Measurements from ENCODE around the gene ALG1. TPM values are rescaled to one million over a fixed set of nuclear protein-coding genes. Genes with fewer than 3 reads are reported as not detected.

The ALG1 gene
- total and polyA plus RNA-seq, 2 of the 13 experiments (the other 11 are each of a cell fraction or from before 2014, with no cell fraction given) = 43.3 to 75.6 TPM

DNA sequence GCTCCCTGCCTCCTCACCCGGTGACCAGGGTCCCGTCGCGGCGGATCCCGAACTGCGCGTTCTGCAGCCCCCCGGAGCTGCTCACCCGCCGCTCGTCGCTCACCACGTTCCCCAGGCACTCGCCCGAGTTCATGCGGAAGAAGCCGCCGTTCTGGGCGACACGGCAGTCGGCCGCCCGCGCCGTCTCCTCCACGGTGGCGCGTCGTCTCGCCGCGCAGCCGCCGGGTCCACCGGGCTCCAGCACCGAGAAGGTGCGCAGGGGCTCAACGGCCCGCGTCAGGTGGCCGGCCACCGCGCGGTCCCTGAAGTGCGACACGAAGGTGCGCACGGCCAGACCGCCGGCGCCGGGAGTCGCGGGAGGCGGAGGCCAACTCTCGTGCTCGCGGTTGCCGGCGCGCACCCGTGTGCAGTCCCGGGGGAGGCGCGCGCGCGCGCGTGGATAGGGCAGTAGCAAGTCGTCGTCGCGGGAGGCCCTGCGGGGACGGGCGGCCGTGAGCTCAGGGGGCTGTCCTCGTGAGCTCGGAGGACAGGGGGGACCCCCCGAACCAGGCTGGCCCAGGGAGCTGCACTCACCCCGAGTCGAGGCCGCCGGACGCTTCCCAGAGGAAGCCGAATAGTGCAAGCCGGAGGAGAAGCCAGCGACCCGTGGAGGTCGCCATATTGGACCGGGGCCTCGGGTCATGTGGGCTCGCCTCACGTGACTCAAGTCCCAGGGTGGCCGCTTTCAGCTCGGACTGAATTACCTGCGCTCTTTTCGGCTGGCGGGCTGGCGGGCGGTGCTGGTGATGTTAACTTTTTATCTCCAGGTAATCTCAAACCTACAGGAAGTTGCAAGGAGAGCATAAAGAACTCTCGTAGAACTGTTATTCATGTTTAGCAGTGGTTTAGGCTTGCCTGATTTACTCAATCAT lies 38.1 kb upstream of the ALG1 start, which contains the start of gene NAGPA (continued):
- TF ChIP-seq ZNF224 (CRISPR knock-in tag; IDR thresholded peaks at IDR 0.05) = no peak; the same call in 1 of the 2 replicates
- peak; percentile 72 for TF ChIP-seq TEAD3 (CRISPR knock-in tag; optimal IDR thresholded peaks at IDR 0.05; ENCODE audit: borderline replicate concordance)
- TF ChIP-seq, protein P1, sequence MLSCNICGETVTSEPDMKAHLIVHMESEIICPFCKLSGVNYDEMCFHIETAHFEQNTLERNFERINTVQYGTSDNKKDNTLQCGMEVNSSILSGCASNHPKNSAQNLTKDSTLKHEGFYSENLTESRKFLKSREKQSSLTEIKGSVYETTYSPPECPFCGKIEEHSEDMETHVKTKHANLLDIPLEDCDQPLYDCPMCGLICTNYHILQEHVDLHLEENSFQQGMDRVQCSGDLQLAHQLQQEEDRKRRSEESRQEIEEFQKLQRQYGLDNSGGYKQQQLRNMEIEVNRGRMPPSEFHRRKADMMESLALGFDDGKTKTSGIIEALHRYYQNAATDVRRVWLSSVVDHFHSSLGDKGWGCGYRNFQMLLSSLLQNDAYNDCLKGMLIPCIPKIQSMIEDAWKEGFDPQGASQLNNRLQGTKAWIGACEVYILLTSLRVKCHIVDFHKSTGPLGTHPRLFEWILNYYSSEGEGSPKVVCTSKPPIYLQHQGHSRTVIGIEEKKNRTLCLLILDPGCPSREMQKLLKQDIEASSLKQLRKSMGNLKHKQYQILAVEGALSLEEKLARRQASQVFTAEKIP (CRISPR knock-in tag; IDR thresholded peaks at IDR 0.05; ENCODE audit: borderline replicate concordance) = peak; percentile 93; the same call in 1 of the 2 replicates
- peak; percentile 98 for TF ChIP-seq ZNF430 (CRISPR knock-in tag; IDR thresholded peaks at IDR 0.05)
- peak; percentile 80 for TF ChIP-seq HCFC1 (IDR thresholded peaks at IDR 0.05; ENCODE audit: low read depth, low read length)
- TF ChIP-seq, protein P2, sequence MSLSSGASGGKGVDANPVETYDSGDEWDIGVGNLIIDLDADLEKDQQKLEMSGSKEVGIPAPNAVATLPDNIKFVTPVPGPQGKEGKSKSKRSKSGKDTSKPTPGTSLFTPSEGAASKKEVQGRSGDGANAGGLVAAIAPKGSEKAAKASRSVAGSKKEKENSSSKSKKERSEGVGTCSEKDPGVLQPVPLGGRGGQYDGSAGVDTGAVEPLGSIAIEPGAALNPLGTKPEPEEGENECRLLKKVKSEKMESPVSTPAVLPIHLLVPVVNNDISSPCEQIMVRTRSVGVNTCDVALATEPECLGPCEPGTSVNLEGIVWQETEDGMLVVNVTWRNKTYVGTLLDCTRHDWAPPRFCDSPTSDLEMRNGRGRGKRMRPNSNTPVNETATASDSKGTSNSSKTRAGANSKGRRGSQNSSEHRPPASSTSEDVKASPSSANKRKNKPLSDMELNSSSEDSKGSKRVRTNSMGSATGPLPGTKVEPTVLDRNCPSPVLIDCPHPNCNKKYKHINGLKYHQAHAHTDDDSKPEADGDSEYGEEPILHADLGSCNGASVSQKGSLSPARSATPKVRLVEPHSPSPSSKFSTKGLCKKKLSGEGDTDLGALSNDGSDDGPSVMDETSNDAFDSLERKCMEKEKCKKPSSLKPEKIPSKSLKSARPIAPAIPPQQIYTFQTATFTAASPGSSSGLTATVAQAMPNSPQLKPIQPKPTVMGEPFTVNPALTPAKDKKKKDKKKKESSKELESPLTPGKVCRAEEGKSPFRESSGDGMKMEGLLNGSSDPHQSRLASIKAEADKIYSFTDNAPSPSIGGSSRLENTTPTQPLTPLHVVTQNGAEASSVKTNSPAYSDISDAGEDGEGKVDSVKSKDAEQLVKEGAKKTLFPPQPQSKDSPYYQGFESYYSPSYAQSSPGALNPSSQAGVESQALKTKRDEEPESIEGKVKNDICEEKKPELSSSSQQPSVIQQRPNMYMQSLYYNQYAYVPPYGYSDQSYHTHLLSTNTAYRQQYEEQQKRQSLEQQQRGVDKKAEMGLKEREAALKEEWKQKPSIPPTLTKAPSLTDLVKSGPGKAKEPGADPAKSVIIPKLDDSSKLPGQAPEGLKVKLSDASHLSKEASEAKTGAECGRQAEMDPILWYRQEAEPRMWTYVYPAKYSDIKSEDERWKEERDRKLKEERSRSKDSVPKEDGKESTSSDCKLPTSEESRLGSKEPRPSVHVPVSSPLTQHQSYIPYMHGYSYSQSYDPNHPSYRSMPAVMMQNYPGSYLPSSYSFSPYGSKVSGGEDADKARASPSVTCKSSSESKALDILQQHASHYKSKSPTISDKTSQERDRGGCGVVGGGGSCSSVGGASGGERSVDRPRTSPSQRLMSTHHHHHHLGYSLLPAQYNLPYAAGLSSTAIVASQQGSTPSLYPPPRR (CRISPR knock-in tag; IDR thresholded peaks at IDR 0.05; ENCODE audit: borderline replicate concordance) = peak; percentile 74; the same call in 1 of the 2 replicates
- peak; percentile 64 for TF ChIP-seq NCOA2 (CRISPR knock-in tag; IDR thresholded peaks at IDR 0.05)
- TF ChIP-seq, protein P3, sequence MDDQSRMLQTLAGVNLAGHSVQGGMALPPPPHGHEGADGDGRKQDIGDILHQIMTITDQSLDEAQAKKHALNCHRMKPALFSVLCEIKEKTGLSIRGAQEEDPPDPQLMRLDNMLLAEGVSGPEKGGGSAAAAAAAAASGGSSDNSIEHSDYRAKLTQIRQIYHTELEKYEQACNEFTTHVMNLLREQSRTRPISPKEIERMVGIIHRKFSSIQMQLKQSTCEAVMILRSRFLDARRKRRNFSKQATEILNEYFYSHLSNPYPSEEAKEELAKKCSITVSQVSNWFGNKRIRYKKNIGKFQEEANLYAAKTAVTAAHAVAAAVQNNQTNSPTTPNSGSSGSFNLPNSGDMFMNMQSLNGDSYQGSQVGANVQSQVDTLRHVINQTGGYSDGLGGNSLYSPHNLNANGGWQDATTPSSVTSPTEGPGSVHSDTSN (CRISPR knock-in tag; IDR thresholded peaks at IDR 0.05; ENCODE audit: borderline replicate concordance) = peak; percentile 89
- TF ChIP-seq, protein P4, sequence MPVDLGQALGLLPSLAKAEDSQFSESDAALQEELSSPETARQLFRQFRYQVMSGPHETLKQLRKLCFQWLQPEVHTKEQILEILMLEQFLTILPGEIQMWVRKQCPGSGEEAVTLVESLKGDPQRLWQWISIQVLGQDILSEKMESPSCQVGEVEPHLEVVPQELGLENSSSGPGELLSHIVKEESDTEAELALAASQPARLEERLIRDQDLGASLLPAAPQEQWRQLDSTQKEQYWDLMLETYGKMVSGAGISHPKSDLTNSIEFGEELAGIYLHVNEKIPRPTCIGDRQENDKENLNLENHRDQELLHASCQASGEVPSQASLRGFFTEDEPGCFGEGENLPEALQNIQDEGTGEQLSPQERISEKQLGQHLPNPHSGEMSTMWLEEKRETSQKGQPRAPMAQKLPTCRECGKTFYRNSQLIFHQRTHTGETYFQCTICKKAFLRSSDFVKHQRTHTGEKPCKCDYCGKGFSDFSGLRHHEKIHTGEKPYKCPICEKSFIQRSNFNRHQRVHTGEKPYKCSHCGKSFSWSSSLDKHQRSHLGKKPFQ (CRISPR knock-in tag; IDR thresholded peaks at IDR 0.05; ENCODE audit: insufficient replicate concordance) = no peak
- peak; percentile 97 for TF ChIP-seq YEATS4 (CRISPR knock-in tag; IDR thresholded peaks at IDR 0.05; ENCODE audit: borderline replicate concordance)
- peak; percentile 95 for TF ChIP-seq HOXA3 (CRISPR knock-in tag; IDR thresholded peaks at IDR 0.05)
- TF ChIP-seq ZEB1 (IDR thresholded peaks at IDR 0.05; ENCODE audit: insufficient replicate concordance, low read depth) = peak; percentile 80
- peak; percentile 80 for TF ChIP-seq CREM (IDR thresholded peaks at IDR 0.05)
- TF ChIP-seq CREM (CRISPR knock-in tag; IDR thresholded peaks at IDR 0.05) = no peak
- TF ChIP-seq, protein P5, sequence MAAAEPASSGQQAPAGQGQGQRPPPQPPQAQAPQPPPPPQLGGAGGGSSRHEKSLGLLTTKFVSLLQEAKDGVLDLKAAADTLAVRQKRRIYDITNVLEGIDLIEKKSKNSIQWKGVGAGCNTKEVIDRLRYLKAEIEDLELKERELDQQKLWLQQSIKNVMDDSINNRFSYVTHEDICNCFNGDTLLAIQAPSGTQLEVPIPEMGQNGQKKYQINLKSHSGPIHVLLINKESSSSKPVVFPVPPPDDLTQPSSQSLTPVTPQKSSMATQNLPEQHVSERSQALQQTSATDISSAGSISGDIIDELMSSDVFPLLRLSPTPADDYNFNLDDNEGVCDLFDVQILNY (CRISPR knock-in tag; conservative IDR thresholded peaks at IDR 0.05) = peak; percentile 81
- TF ChIP-seq SIX4 (CRISPR knock-in tag; IDR thresholded peaks at IDR 0.05) = peak; percentile 71; the same call in 1 of the 2 replicates
- no peak; the same call in 1 of the 2 replicates for TF ChIP-seq RELA (CRISPR knock-in tag; IDR thresholded peaks at IDR 0.05)
- TF ChIP-seq RXRA (CRISPR knock-in tag; IDR thresholded peaks at IDR 0.05) = peak; percentile 87
- TF ChIP-seq ZNF33A (CRISPR knock-in tag; IDR thresholded peaks at IDR 0.05; ENCODE audit: borderline replicate concordance) = no peak
